Measurements from ENCODE around the gene MAN1C1. TPM values are rescaled to one million over a fixed set of nuclear protein-coding genes. Genes with fewer than 3 reads are reported as not detected.

The MAN1C1 gene
- total RNA-seq, 1 experiment from 2014 or later, result 0.40 TPM

GRCh38 chr1:25784575-25785051 is 168.0 kb downstream of the MAN1C1 start:
- DNase-seq (ENCODE audit: low read depth, low spot score), result no peak

DNA sequence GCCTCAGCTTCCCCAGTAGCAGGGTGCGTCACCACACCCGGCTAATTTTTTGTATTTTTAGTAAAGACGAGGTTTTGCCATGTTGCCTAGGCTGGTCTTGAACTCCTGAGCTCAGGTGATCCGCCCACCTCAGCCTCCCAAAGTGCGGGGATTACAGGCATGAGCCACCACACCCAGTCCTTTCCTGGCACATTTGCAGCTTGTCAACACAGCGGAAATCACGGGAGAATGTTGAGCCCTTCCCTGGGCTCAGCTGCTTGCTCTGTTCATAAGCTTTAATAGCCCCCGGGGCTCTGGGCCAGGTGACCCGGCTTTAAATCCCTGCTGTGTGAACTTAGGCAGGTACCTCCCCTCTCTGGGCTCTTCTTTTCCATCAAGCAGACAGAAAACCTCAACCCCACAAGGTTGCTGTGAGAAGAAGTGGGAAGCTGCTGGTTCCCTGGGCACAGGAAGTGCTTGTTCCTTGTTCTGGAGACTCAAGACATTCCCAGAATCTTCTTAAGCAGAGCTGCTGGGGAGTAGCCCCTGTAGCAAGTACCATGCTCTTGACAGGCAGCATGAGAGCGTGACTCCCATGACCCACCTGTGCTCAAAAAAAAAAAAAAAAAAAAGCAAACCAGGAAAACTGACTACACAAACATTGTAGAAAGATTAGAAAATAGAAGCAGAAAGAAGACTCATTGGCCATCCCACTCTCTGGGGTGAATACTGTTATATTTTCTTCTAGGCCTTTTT is 168.9 kb downstream of the MAN1C1 start:
- DNase-seq (ENCODE audit: low read depth, low spot score), result no peak
- in situ Hi-C loops (cut with HindIII; ENCODE audit: low pct_unique_long_range_greater_than_20kb, low sequenced_read_pairs), result no loop called here

More at GRCh38 chr1:25784575-25785051, 168.0 kb downstream of the MAN1C1 start:
- in situ Hi-C loops (cut with HindIII; ENCODE audit: low pct_unique_long_range_greater_than_20kb, low sequenced_read_pairs), result no loop called here

DNA sequence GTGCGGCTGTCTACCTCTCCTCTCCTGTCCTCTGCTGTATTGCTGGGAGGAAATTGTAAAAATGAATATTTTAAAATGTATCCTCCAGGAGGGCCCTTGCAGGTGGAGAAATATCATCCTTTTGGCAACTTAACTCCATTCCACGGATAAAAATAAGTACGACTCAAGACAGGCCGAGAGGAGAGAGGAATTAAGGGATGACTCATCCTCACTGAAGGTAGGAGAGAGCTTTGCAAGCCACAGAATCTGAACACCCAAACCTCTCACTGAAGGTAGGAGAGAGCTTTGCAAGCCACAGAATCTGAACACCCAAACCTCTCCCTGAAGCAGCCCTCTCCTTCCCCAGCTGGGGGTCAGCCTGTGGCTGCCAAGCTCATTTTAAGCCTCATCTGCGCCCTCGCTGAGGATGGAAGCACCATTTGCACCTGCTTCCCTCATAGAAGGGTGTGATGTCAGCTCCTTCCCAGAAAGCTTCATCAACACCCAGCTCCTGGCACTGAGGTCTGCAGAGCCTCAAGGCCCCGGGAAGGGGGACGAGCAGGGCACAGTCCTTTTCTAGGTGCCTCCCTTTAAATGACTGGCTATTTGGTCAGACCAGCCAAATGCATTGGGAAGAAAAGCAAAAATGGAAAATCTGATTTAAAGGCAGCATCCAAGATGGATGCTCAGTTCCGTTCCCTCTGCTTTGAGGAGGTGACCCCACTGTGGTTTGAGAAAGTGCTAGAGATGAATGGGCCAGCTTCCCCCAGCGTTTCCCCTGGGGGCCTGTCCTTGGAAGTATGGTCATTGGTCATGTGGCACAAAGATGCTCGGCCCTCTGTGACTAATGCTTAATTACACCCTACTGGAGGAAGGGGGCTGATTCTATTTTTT is 170.5 kb downstream of the MAN1C1 start:
- DNase-seq (ENCODE audit: low read depth, low spot score), result no peak
- in situ Hi-C loops (cut with HindIII; ENCODE audit: low pct_unique_long_range_greater_than_20kb, low sequenced_read_pairs), result no loop called here

DNA sequence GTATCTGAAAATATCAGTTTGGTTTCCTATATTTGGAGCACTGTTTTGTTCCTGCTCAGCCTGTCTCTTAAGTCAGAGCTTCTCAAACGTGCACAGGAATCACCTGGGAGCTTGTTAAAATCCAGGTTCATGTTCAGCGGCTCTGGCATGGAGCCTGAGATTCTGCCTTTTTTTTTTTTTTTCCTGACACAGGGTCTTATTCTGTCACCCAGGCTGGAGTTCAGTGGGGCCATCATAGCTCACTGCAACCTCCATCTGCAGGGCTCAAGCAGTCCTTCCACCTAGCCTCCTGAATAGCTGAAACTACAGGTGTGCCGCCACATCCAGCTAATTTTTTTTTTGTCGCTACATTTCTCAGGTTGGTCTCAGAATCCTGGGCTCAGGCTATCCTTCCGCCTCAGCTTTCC is 171.2 kb downstream of the MAN1C1 start:
- in situ Hi-C loops (cut with HindIII; ENCODE audit: low pct_unique_long_range_greater_than_20kb, low sequenced_read_pairs), result no loop called here
- DNase-seq (ENCODE audit: low read depth, low spot score), result no peak

DNA sequence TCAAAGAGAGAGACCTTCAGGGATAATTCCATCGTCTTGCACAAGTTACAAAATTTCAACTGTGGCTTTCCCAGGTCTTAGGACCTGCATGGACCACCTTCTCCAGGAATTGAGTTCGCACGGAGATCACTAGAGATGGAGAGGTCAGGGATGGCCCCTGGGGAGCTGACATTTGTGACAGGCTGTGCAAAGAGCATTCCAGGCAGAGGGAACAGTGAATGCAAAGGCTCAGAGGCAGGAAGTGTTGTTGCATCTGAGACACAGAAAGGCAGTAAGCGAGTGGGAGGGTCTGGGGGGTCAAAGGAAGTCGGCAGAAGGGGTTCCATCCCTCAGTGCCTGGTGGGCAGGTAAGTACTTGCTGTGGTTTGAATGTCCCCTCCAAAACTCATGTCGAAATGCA is 173.9 kb downstream of the MAN1C1 start:
- in situ Hi-C loops (cut with HindIII; ENCODE audit: low pct_unique_long_range_greater_than_20kb, low sequenced_read_pairs), result no loop called here

GRCh38 chr1:25792115-25792514 is 175.5 kb downstream of the MAN1C1 start:
- in situ Hi-C loops (cut with HindIII; ENCODE audit: low pct_unique_long_range_greater_than_20kb, low sequenced_read_pairs), result no loop called here
- DNase-seq (ENCODE audit: low read depth, low spot score), result no peak

More for the DNA sequence above, 173.9 kb downstream of the MAN1C1 start:
- DNase-seq (ENCODE audit: low read depth, low spot score), result no peak

- no peak for DNase-seq (ENCODE audit: low read depth, low spot score)
- in situ Hi-C loops (cut with HindIII; ENCODE audit: low pct_unique_long_range_greater_than_20kb, low sequenced_read_pairs), result no loop called here
Measured at GRCh38 chr1:25793585-25794170, 177.1 kb downstream of the MAN1C1 start.

GRCh38 chr1:25794325-25794724 is 177.7 kb downstream of the MAN1C1 start:
- DNase-seq (ENCODE audit: low read depth, low spot score), result no peak
- in situ Hi-C loops (cut with HindIII; ENCODE audit: low pct_unique_long_range_greater_than_20kb, low sequenced_read_pairs), result no loop called here

GRCh38 chr1:25795211-25795610 is 178.6 kb downstream of the MAN1C1 start:
- in situ Hi-C loops (cut with HindIII; ENCODE audit: low pct_unique_long_range_greater_than_20kb, low sequenced_read_pairs), result no loop called here
- no peak for DNase-seq (ENCODE audit: low read depth, low spot score)

DNA sequence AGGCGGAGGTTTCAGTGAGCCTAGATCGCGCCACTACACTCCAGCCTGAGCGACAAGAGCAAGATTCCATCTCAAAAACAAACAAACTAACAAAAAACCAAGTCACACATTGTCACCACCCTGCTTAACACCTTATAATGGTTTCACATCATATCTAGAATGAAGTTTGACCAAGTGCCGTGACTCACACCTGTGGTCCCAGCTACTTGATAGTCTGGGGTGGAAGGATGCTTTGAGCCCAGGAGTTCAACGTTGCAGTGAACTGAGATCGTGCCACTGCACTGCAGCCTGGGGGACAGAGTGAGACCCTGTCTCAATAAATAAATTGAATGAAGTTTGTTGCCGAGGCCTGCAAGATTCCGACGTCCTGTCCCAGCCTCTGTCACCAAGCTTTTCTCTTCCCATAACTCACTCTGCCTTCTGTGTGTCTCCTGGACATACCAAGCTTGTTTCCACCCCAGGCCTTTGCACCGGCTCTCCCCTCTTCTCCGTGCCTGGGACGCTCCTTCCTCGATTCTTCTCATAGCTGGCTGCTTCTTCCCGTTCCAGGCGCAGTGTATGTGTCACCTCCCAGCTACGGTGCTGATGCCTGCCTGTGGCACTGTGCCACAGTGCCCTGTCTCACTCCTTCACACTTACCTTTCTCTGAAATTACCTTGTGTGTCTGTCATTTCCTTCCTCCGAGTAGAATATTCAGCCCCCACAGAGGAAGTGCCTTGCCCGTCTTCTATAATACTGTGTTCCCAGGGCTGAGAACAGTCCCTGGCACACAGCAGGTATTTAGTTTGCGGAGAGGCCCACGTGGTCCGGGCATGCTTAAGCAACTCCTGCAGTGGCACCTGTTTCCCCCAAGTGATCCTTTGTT is 179.6 kb downstream of the MAN1C1 start:
- in situ Hi-C loops (cut with HindIII; ENCODE audit: low pct_unique_long_range_greater_than_20kb, low sequenced_read_pairs), result no loop called here
- no peak for DNase-seq (ENCODE audit: low read depth, low spot score)

- peak; percentile 66 for DNase-seq (ENCODE audit: low read depth, low spot score)
- in situ Hi-C loops (cut with HindIII; ENCODE audit: low pct_unique_long_range_greater_than_20kb, low sequenced_read_pairs), result no loop called here
Measured at GRCh38 chr1:25796811-25797458, 180.3 kb downstream of the MAN1C1 start.

GRCh38 chr1:25797939-25798338 is 181.3 kb downstream of the MAN1C1 start:
- in situ Hi-C loops (cut with HindIII; ENCODE audit: low pct_unique_long_range_greater_than_20kb, low sequenced_read_pairs), result no loop called here

DNA sequence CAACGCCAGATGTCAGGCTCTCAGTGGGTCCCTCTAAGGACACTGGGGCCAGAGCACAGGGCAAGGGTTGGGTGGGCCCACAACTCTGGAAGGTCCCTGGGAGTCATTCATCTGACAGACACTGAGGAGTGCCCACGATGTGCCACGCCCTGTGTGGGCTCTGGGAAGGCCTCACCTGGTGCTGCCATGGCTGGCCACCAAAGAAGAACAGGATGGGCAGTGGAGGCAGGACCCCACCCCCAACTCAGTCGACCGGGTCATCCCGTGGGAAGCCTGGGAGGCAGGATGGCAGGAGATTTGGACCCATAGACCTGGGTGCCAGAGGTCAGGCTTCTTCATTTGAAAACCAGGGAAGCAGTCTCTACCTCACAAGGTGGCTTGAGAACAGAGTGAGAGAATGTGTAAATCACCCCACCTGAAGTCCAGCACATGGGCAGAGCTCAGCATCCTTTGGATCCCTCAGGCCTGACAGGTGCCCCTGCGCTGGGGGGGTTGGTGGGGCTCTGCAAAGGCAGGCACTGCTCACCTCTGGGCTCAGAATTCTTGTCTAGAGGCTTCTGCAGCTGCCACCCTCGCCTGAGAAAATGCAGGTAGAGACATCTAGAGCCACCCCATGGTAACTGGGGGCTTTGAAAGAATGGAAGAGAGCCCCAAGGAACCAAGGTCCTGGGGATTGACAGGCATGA is 182.2 kb downstream of the MAN1C1 start:
- no peak for DNase-seq (ENCODE audit: low read depth, low spot score)
- in situ Hi-C loops (cut with HindIII; ENCODE audit: low pct_unique_long_range_greater_than_20kb, low sequenced_read_pairs), result no loop called here

More at GRCh38 chr1:25797939-25798338, 181.3 kb downstream of the MAN1C1 start:
- DNase-seq (ENCODE audit: low read depth, low spot score), result peak; percentile 71

DNA sequence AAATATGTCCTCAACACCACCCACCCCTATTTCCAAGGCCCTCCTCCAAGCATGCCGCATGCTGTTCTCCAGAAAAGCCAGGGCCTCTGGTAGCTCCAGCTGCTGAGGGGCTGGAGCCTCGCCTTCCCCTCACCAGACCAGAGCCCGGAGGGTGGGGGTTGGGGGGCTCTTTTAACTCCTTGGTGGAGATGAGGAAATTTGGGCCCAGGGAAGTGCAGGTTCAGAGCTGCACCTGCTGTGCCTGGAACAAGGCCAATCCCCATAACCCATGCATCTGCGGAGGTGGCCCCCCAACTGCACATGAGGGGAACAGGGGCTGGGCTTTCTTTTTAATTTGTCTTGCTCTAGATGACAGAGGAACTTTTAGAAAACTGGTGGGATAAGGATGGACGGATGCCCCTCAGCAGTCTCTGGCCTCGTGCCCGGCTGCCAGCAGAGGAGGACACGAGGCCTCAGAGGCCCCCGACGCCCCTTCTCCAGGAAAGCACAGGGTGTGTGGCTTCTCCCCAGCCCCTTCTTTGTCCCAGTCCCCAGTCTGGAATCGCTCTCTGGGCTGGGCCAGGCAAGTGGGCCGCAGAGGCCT is 182.9 kb downstream of the MAN1C1 start:
- in situ Hi-C loops (cut with HindIII; ENCODE audit: low pct_unique_long_range_greater_than_20kb, low sequenced_read_pairs), result no loop called here

DNA sequence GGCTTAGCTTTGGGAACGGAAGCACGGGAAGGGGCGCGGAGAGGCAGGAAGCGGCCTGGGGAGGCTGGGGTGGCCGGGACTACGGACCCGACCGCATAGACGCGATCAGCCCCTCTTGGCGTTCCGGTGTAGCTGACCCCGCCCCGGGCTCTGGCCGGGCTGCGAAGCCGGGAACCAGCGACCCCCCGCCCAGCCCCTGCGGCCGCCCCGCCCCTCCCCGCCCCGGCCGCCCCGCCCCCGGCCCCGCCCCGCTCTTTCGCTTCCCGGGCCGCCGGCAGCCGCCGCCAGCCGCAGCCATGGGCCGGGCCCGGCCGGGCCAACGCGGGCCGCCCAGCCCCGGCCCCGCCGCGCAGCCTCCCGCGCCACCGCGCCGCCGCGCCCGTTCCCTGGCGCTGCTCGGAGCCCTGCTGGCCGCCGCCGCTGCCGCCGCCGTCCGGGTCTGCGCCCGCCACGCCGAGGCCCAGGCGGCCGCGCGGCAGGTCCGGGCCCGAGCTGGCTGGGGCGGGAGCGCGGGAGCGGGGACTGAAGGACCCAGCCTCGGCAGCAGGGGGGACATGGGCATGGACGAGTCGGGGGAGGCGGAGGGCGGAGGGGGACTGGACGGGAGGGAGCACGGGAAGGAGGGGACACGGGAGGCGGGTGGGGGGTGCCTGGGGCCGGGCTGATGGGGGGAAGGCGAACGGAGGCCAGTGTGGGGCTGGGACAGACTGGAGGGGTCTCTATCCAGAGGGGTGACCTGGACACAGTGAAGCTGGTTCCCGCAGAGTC is 183.5 kb downstream of the MAN1C1 start, which contains the start of gene SELENON:
TSS of gene SELENON (plus strand) at position 259 of the 768 bp plus-strand sequence. CDS start at position 297, 38 bp downstream.
- in situ Hi-C loops (cut with HindIII; ENCODE audit: low pct_unique_long_range_greater_than_20kb, low sequenced_read_pairs), result no loop called here
- peak; percentile 45 for DNase-seq (ENCODE audit: low read depth, low spot score)

More for the DNA sequence above, 182.9 kb downstream of the MAN1C1 start:
- no peak for DNase-seq (ENCODE audit: low read depth, low spot score)

All from SK-MEL-5 (cell line).